Naive thymus-derived CD4-positive, alpha-beta T cell (primary cell): ENCODE measurements around the gene RPL13A. TPM values are rescaled to one million over a fixed set of nuclear protein-coding genes. Genes with fewer than 3 reads are reported as not detected.

Experiments
- ATAC-seq: fragments of 150-1000 bp; cut with Tn5 transposase; 2 replicates; pipeline ENCODE4 v1.10.0; 2021; ENCODE audit warnings: mild to moderate bottlenecking, moderate library complexity
- CTCF ChIA-PET: fragments of 350-600 bp; sonication (Branson Sonifier 250); formaldehyde crosslinking; loops from one replicate; lab custom pipeline; 2021; ENCODE audit warnings: antibody characterized with exemption; lab: Charles Lee
- POLR2A ChIA-PET: fragments of 350-600 bp; sonication (Branson Sonifier 250); formaldehyde crosslinking; loops from one replicate; lab custom pipeline; 2021; ENCODE audit warnings: antibody characterized with exemption, inconsistent platforms; lab: Charles Lee
- DNase-seq, 9 donors: peaks; one replicate each; pipeline versions ENCODE4 v3.0.0 to v3.0.0-alpha.2; 2020 to 2022; ENCODE audit warnings: mixed read lengths in 1 of 9
- H3K27ac ChIP-seq: one replicate; pipeline ENCODE4 v1.7.0; 2013; ENCODE audit warnings: mild to moderate bottlenecking, low read depth, low read length, moderate library complexity
- H3K27me3 ChIP-seq, 2 donors: one replicate each; pipeline ENCODE4 v1.7.0; 2013; ENCODE audit warnings: low read length in 2 of 2, mild to moderate bottlenecking in 2 of 2, moderate library complexity in 2 of 2; ENCODE audit not compliant: control insufficient read depth in 2 of 2, insufficient read depth in 2 of 2
- H3K36me3 ChIP-seq, 3 experiments: 1 replicate in 2 of 3; 2 replicates in 1 of 3; pipeline ENCODE4 v1.7.0; 2013; ENCODE audit warnings: low read length in 3 of 3, mild to moderate bottlenecking in 3 of 3, moderate library complexity in 1 of 3; ENCODE audit not compliant: insufficient read depth in 3 of 3, control insufficient read depth in 2 of 3
- H3K4me1 ChIP-seq, 2 donors: one replicate each; pipeline ENCODE4 v1.7.0; 2013; ENCODE audit warnings: low read length in 2 of 2, mild to moderate bottlenecking in 2 of 2, moderate library complexity in 1 of 2; ENCODE audit not compliant: control insufficient read depth in 2 of 2, insufficient read depth in 2 of 2
- H3K4me3 ChIP-seq: 2 replicates; pipeline ENCODE4 v1.7.0; 2013; ENCODE audit warnings: mild to moderate bottlenecking, low read length
- H3K9me3 ChIP-seq, 3 experiments: 1 replicate in 2 of 3; 2 replicates in 1 of 3; pipeline ENCODE4 v1.7.0; 2013; ENCODE audit warnings: low read length in 3 of 3; ENCODE audit not compliant: control insufficient read depth in 2 of 3
- H3K27ac Mint-ChIP-seq, 9 donors: one replicate each; pipeline ENCODE4 v1.8.0; 2020 to 2022; ENCODE audit warnings: mixed read lengths in 9 of 9, mild to moderate bottlenecking in 8 of 9, moderate library complexity in 5 of 9, inconsistent platforms in 2 of 9
- H3K27me3 Mint-ChIP-seq, 5 donors: one replicate each; pipeline ENCODE4 v1.8.0; 2021 to 2022; ENCODE audit warnings: mixed read lengths in 5 of 5, mild to moderate bottlenecking in 1 of 5
- H3K36me3 Mint-ChIP-seq, 5 donors: one replicate each; pipeline ENCODE4 v1.8.0; 2020 to 2022; ENCODE audit warnings: mixed read lengths in 5 of 5, mild to moderate bottlenecking in 3 of 5, inconsistent platforms in 1 of 5
- H3K4me1 Mint-ChIP-seq, 7 donors: one replicate each; pipeline ENCODE4 v1.8.0; 2020 to 2022; ENCODE audit warnings: mixed read lengths in 7 of 7, mild to moderate bottlenecking in 3 of 7, inconsistent platforms in 1 of 7
- H3K4me3 Mint-ChIP-seq, 10 donors: one replicate each; pipeline ENCODE4 v1.8.0; 2020 to 2022; ENCODE audit warnings: mild to moderate bottlenecking in 10 of 10, mixed read lengths in 10 of 10, moderate library complexity in 6 of 10, inconsistent platforms in 2 of 10
- H3K9me3 Mint-ChIP-seq, 11 donors: one replicate each; pipeline ENCODE4 v1.8.0; 2020 to 2022; ENCODE audit warnings: mixed read lengths in 11 of 11, mild to moderate bottlenecking in 4 of 11, inconsistent platforms in 1 of 11, moderate library complexity in 1 of 11
- intact Hi-C, 2 donors: fragments of 100-400 bp; cut with micrococcal nuclease; formaldehyde crosslinking; loops; one replicate each; pipeline ENCODE4 v1.15.1; 2023
- polyA plus RNA-seq, 2 donors: library from polyadenylated mRNA; unstranded; fragments of 300-500 nt; fragmentation: Illumina TruSeq; gene quantifications; one replicate each; pipeline ENCODE4 v1.2.3, GENCODE V29; 2021
- total RNA-seq, 6 experiments: library from RNA in 5 of 6; stranded (reverse) in 5 of 6; gene quantifications; 1 replicate in 5 of 6; 2 replicates in 1 of 6; pipeline ENCODE4 v1.2.3 and lab custom pipeline; 2021 to 2026

The RPL13A gene
- total and polyA plus RNA-seq, 7 experiments from 2014 or later = 2,467 to 6,044 (median 4,438) TPM

- ATAC-seq = no peak
- DNase-seq = no peak
- peaks cover 40 to 64% (median 46%) of the 10 kb centered on the region in 7 donors for H3K4me1 Mint-ChIP-seq
- peaks cover 21 to 22% of the 10 kb centered on the region in 2 donors for H3K4me1 ChIP-seq
- H3K27ac ChIP-seq = no peak overlapping the region
- peak overlapping the region in 4 of 9 donors; percentile 41 to 82 (median 72) for H3K27ac Mint-ChIP-seq
- H3K4me3 ChIP-seq = no peak overlapping the region
- H3K9me3 ChIP-seq = no peaks in the 10 kb centered on the region
- intact Hi-C loops = loop anchor here in 1 of 2 donors (10.0 kb wide), 2 partner anchors 221 to 301 kb away; no protein-coding TSS in a partner anchor
- H3K36me3 ChIP-seq = peaks cover 0 to 37% (median 4%) of the 10 kb centered on the region in 3 experiments
- ChIA-PET POLR2A (interaction anchor here (0.8 to 15.5 kb wide), 2 partner anchors 10 to 25 kb away, joined by 4 to 226 read pairs; partner anchors contain the start of gene FLT3LG), CTCF (interaction anchor here (0.6 to 3.2 kb wide), 8 partner anchors 24 to 69 kb away, joined by 3 to 24 read pairs (median 4); no protein-coding TSS in a partner anchor)
- peaks cover 4 to 31% (median 7%) of the 10 kb centered on the region in 5 donors for H3K36me3 Mint-ChIP-seq
- peaks cover 11 to 24% (median 14%) of the 10 kb centered on the region in 5 donors for H3K27me3 Mint-ChIP-seq
- peaks cover 7 to 9% of the 10 kb centered on the region in 2 donors for H3K27me3 ChIP-seq
- H3K9me3 Mint-ChIP-seq = peaks cover 0 to 2% (median 0%) of the 10 kb centered on the region in 11 donors
- H3K4me3 Mint-ChIP-seq = no peak overlapping the region
These were observed 41.4 kb upstream of the RPL13A start for GRCh38 chr19:49445997-49446396.

GRCh38 chr19:49447485-49448431 lies 39.6 kb upstream of the RPL13A start:
- DNase-seq (no peak), ATAC-seq (no peak)
- Histone ChIP-seq H3K4me1 (peaks cover 13 to 20% of the 10 kb centered on the region in 2 donors), H3K27ac (no peak overlapping the region), H3K4me3 (no peak overlapping the region), H3K27me3 (no peaks in the 10 kb centered on the region), H3K9me3 (no peaks in the 10 kb centered on the region), H3K36me3 (peaks cover 0 to 40% (median 4%) of the 10 kb centered on the region in 3 experiments)
- peak overlapping the region in 4 of 9 donors; percentile 20 to 97 (median 66) for H3K27ac Mint-ChIP-seq
- H3K4me3 Mint-ChIP-seq = peak overlapping the region in 1 of 10 donors; percentile 100
- H3K9me3 Mint-ChIP-seq = no peaks in the 10 kb centered on the region
- CTCF ChIA-PET = interaction anchor here (1.4 to 12.2 kb wide), 2 partner anchors 24 to 56 kb away, joined by 3 to 83 read pairs; partner anchors contain the start of gene FLT3LG
- peaks cover 38 to 60% (median 44%) of the 10 kb centered on the region in 7 donors for H3K4me1 Mint-ChIP-seq
- H3K27me3 Mint-ChIP-seq = peaks cover 0 to 10% (median 0%) of the 10 kb centered on the region in 5 donors
- intact Hi-C loops = loop anchor here in 1 of 2 donors (10.0 kb wide), 2 partner anchors 223 to 303 kb away; no protein-coding TSS in a partner anchor
- POLR2A ChIA-PET = interaction anchor here (0.8 to 15.5 kb wide), 4 partner anchors 18 to 73 kb away, joined by 3 to 226 read pairs (median 3); partner anchors contain the start of gene FLT3LG
- H3K36me3 Mint-ChIP-seq = peaks cover 8 to 36% (median 12%) of the 10 kb centered on the region in 5 donors

- POLR2A ChIA-PET = interaction anchor here (0.8 to 15.5 kb wide), 4 partner anchors 17 to 73 kb away, joined by 3 to 226 read pairs (median 3); partner anchors contain the start of gene FLT3LG
- intact Hi-C loops = loop anchor here in 1 of 2 donors (10.0 kb wide), 2 partner anchors 224 to 304 kb away; no protein-coding TSS in a partner anchor
- H3K4me3 Mint-ChIP-seq = peak overlapping the region in 7 of 10 donors; percentile 11 to 100 (median 51)
These were observed 39.0 kb upstream of the RPL13A start for GRCh38 chr19:49448432-49448786.

GRCh38 chr19:49450405-49450804 lies 37.0 kb upstream of the RPL13A start:
- peak overlapping the region; percentile 85 for H3K4me3 ChIP-seq
- CTCF ChIA-PET = interaction anchor here (0.7 to 12.2 kb wide), 2 partner anchors 21 to 1279 kb away, joined by 11 to 83 read pairs; partner anchors contain the start of gene FLT3LG
- peak overlapping the region in 7 of 9 donors; percentile 48 to 100 (median 92) for H3K27ac Mint-ChIP-seq
- H3K36me3 ChIP-seq = peaks cover 0 to 40% (median 4%) of the 10 kb centered on the region in 3 experiments
- ATAC-seq (no peak), DNase-seq (no peak)
- no peaks in the 10 kb centered on the region for H3K27me3 ChIP-seq
- H3K36me3 Mint-ChIP-seq = peaks cover 8 to 34% (median 12%) of the 10 kb centered on the region in 5 donors
- no peaks in the 10 kb centered on the region for H3K27me3 Mint-ChIP-seq
- intact Hi-C loops = loop anchor here (5.0 kb wide), 5 partner anchors 333 to 1128 kb away; partner anchors contain the start of genes GYS1 (in 2 of the 2), RUVBL2 (in 2 of the 2), C19orf73 (in 1 of the 2) and DBP (in 1 of the 2)
- H3K4me3 Mint-ChIP-seq = peak overlapping the region; percentile 87 to 100 (median 99)
- H3K9me3 ChIP-seq = no peaks in the 10 kb centered on the region
- peaks cover 15 to 26% of the 10 kb centered on the region in 2 donors for H3K4me1 ChIP-seq
- POLR2A ChIA-PET = interaction anchor here (0.6 to 15.5 kb wide), 8 partner anchors 12 to 190 kb away, joined by 3 to 226 read pairs (median 10); partner anchors contain the start of genes FLT3LG, RPL13A, RPS11 and RRAS
- H3K4me1 Mint-ChIP-seq = peaks cover 32 to 59% (median 49%) of the 10 kb centered on the region in 7 donors
- no peak overlapping the region for H3K27ac ChIP-seq
- peaks cover 0 to 5% (median 0%) of the 10 kb centered on the region in 11 donors for H3K9me3 Mint-ChIP-seq

More at GRCh38 chr19:49448432-49448786, 39.0 kb upstream of the RPL13A start:
- H3K4me1 Mint-ChIP-seq = peaks cover 37 to 61% (median 51%) of the 10 kb centered on the region in 7 donors
- ATAC-seq (no peak), DNase-seq (no peak)
- H3K27me3 Mint-ChIP-seq = peaks cover 0 to 3% (median 0%) of the 10 kb centered on the region in 5 donors
- H3K27me3 ChIP-seq = no peaks in the 10 kb centered on the region
- H3K36me3 ChIP-seq = peaks cover 0 to 40% (median 4%) of the 10 kb centered on the region in 3 experiments
- CTCF ChIA-PET = interaction anchor here (1.4 to 12.2 kb wide), 2 partner anchors 23 to 56 kb away, joined by 3 to 83 read pairs; partner anchors contain the start of gene FLT3LG
- H3K9me3 ChIP-seq = no peaks in the 10 kb centered on the region
- no peak overlapping the region for H3K27ac ChIP-seq
- peak overlapping the region in 6 of 9 donors; percentile 12 to 97 (median 57) for H3K27ac Mint-ChIP-seq
- H3K9me3 Mint-ChIP-seq = peaks cover 0 to 5% (median 0%) of the 10 kb centered on the region in 11 donors
- H3K4me1 ChIP-seq = peaks cover 13 to 20% of the 10 kb centered on the region in 2 donors
- no peak overlapping the region for H3K4me3 ChIP-seq
- H3K36me3 Mint-ChIP-seq = peaks cover 8 to 36% (median 12%) of the 10 kb centered on the region in 5 donors

- no peaks in the 10 kb centered on the region for H3K27me3 ChIP-seq
- peak within 1 kb of the TSS; percentile 95 for H3K27ac ChIP-seq
- Mint-ChIP-seq H3K27me3 (no peaks in the 10 kb centered on the region), H3K4me1 (peaks cover 31 to 68% (median 55%) of the 10 kb centered on the region in 7 donors), H3K36me3 (peaks cover 11 to 32% (median 16%) of the 10 kb centered on the region in 5 donors), H3K9me3 (peaks cover 0 to 5% (median 0%) of the 10 kb centered on the region in 11 donors), H3K27ac (peak within 1 kb of the TSS; percentile 92 to 100 (median 99)), H3K4me3 (peak within 1 kb of the TSS; percentile 95 to 100 (median 99))
- peaks cover 15 to 26% of the 10 kb centered on the region in 2 donors for H3K4me1 ChIP-seq
- POLR2A ChIA-PET = interaction anchor here (0.5 to 15.5 kb wide), 29 partner anchors 11 to 594 kb away, joined by 3 to 226 read pairs (median 3); partner anchors contain the start of genes FLT3LG, GYS1, NOSIP and PRR12
- peaks cover 0 to 36% (median 4%) of the 10 kb centered on the region in 3 experiments for H3K36me3 ChIP-seq
- H3K4me3 ChIP-seq = peak within 1 kb of the TSS; percentile 85
- H3K9me3 ChIP-seq = no peaks in the 10 kb centered on the region
- ATAC-seq = peak; percentile 71
- intact Hi-C loops = loop anchor here (1.0 to 5.0 kb wide), 9 partner anchors 8 to 1129 kb away; partner anchors contain the start of genes GYS1 (in 2 of the 2), RUVBL2 (in 2 of the 2), AKT1S1 (in 1 of the 2) and C19orf73 (in 1 of the 2)
- peak; percentile 69 to 97 (median 94) for DNase-seq
- CTCF ChIA-PET = interaction anchor here (0.6 to 12.2 kb wide), 10 partner anchors 20 to 832 kb away, joined by 3 to 83 read pairs (median 4); partner anchors contain the start of genes FLT3LG, NOSIP, PRR12 and SPHK2
These were observed 35.8 kb upstream of the RPL13A start, which contains the start of gene PIH1D1 for GRCh38 chr19:49451430-49452181. Gene PIH1D1, minus strand, starts transcription at chr19:49451814. Its CDS starts 240 bp downstream, at chr19:49451574.
